Activated naive CD4-positive, alpha-beta T cell treated with anti-CD3 and anti-CD28 coated beads, Interleukin-2, amount 50 U/mL, for 72 hours (primary cell): ENCODE results near the gene BMF. TPM values are rescaled to one million over a fixed set of nuclear protein-coding genes. Genes with fewer than 3 reads are reported as not detected.
"Not testable (repeated sequence)": the region's sequence is repeated elsewhere in the genome, so short reads cannot be mapped to it uniquely, and the experiment has no call there.

ENCODE experiments used
- ATAC-seq, 2 donors: fragments of 150-1000 bp; cut with Tn5 transposase; 2 replicates each; pipeline ENCODE4 v1.10.0; 2021; ENCODE audit warnings: mild to moderate bottlenecking in 2 of 2, moderate library complexity in 2 of 2
- DNase-seq, 2 donors: peaks; one replicate each; pipeline ENCODE4 v3.0.0; 2021 to 2022; ENCODE audit warnings: low spot score in 2 of 2
- H3K27ac Mint-ChIP-seq, 2 donors: one replicate each; pipeline ENCODE4 v1.8.0; 2022; ENCODE audit warnings: mild to moderate bottlenecking in 2 of 2, mixed read lengths in 2 of 2
- H3K36me3 Mint-ChIP-seq, 2 donors: one replicate each; pipeline ENCODE4 v1.8.0; 2022; ENCODE audit warnings: mixed read lengths in 2 of 2
- H3K9me3 Mint-ChIP-seq, 2 donors: one replicate each; pipeline ENCODE4 v1.8.0; 2022; ENCODE audit warnings: mixed read lengths in 2 of 2
- total RNA-seq, 2 donors: library from RNA; stranded (reverse); gene quantifications; one replicate each; pipeline ENCODE4 v1.2.3, GENCODE V29; 2022

Gene BMF, protein sequence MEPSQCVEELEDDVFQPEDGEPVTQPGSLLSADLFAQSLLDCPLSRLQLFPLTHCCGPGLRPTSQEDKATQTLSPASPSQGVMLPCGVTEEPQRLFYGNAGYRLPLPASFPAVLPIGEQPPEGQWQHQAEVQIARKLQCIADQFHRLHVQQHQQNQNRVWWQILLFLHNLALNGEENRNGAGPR
- total RNA-seq = 10 to 100 TPM; 10.8 to 11.6 TPM

DNA sequence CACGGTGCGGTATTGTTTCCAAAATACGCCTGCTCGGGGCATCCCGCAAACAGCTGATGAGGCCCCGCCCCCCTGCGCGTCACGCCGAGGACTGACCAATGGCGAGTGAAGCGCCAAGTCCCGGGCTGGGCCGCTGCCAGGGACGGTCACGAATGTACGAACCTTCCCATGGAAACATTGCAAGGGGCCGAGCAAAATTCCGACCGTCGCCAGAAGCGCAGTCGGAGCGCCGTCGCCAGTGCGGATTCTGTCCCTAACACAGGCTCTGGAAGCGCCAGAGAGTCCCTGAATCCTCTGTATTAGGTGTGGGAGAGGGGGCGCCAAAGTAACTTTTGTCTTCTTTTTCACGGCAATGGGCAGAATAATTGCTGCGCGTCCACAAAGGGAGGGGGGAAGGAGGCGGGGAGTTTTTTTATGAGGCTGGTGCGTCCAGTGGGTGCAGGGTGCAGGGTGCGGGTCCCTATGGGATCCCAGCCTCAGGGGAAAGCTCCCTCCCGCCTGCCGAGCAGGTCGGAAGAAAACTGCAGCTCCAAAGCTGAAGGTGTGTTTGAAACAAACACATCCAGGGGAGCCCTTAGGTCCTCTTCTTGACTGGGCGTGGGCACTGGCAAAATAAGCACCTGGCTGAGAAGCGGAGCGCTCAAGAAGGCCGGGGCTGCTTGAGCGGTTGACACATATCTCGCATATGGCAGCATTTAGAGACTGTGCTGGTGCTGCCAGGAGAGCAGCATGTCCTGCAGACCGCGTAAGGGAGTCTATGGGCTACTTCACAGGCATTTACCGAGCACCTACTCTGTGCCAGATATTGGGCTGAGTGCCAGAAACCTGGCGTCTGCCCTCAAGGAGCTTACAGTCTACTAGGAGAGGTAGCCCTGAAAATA lies at the start of gene BMF:
Gene BMF (minus strand): TSS at position 25 of the 881 bp plus-strand sequence. CDS start 2,793 bp downstream, outside the sequence.
- ATAC-seq (peak; percentile 61 to 75), DNase-seq (peak; percentile 92 to 97)
- Mint-ChIP-seq H3K9me3 (no peaks in the 10 kb centered on the region), H3K27ac (peak within 1 kb of the TSS; percentile 60 to 69), H3K36me3 (peaks cover 0 to 8% of the 10 kb centered on the region in 2 donors)

DNA sequence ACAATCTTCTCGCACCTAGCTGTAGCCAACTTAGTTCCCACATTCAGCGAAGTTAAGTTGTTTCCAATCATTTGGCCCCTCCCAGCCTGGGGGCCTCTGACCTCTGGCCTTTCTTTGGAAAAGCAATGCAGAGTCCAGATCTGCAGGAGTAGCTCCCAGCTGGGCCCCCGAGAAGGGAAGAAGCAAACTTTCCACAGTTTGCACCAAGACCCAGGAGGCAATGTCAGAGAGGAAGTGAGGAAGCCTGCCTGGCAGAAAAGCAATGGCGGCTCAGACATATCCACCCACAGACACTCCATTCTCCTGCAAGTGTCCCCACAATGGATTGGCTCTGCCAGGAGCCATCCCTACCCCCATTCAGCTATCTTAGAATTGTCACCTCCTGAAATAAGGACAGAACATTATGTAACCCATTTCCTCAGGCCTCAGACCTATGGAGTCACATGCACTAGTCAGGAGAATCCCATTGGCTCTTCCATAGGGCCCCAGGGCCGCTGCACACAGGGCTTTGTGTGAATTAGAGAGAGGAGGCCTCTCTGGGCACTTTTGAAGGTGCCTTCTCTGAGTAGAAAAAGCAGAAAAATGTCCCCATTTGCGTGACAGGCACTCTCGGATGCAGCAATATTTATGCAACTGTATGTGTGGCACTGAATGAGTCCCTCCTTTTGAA lies 49.2 kb upstream of the BMF start:
- no peak overlapping the region for H3K27ac Mint-ChIP-seq
- no peaks in the 10 kb centered on the region for H3K36me3 Mint-ChIP-seq
- H3K9me3 Mint-ChIP-seq = no peaks in the 10 kb centered on the region
- ATAC-seq = no peak
- no peak for DNase-seq

DNA sequence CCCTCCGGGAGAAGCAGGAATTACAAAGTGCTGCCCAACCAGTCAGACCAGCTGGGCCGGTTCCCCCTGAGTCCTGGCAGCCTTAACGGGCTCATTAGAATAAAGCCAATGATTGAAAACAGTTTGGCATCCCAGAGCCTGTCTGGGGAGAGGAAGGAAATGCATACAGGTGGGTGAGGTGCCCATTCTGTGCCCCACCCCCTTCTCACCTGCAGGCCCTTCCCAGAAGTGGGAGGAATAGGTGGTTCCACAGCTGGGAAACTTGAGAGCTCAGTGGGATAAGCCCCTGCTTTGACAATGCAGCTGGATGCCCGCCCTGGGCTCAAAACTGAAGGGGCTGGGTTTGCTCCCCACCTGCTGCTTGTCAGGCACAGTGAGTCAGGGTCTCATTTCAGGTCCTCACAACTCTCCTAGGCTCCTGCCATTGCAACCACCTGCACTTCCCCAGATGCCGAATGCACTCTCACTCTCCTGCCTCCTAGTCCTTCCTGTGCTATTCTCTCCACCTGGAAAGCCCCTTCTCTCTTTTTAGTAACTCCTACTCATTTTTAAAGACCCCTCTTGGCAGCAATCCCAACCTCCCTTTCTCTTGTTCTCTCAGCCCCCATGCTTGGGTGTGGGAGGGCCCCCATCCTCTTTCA lies 46.7 kb upstream of the BMF start:
- no peak for ATAC-seq
- Mint-ChIP-seq H3K27ac (no peak overlapping the region), H3K9me3 (no peaks in the 10 kb centered on the region), H3K36me3 (no peaks in the 10 kb centered on the region)
- no peak for DNase-seq

DNA sequence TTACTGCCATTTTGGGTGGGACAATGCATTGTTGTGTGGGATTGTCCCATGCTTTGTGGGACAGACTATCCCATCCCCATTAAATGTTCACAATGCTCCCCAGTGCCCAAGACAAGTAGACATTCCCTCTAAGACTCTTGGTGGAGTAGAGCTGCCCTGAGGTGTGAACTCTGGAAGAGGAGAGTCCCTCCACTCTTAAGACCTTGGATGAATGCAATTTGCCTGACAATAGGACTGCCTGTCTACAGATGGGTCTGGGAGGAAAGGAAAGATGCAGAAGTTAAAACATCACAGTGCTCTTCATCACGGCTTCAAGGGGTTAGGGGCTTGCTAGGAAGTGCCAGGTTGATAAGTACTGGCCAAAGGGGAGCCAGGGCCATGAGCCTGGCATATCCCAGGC lies 46.1 kb upstream of the BMF start:
- ATAC-seq, H3K36me3 Mint-ChIP-seq, DNase-seq, H3K9me3 Mint-ChIP-seq, H3K27ac Mint-ChIP-seq: not testable (repeated sequence)

DNA sequence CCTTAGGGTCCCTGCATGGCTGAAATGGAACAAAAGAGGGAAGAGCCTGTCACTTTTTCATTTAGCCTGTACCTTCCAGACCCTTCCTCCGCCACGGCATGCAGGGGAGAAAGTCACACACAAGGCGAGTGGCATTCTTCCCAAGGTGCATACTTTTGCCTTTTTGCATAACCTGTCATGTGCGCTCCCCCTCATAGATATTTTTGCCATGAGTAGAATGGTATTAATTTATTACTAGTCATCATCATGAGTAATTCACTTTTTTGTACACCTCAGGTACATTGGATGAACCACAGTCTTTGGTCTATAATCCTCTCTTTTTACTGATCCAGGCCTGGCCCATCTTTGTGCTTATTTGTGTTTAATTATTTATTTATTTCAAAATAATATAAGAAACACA lies 43.3 kb upstream of the BMF start:
- H3K9me3 Mint-ChIP-seq = no peaks in the 10 kb centered on the region
- no peaks in the 10 kb centered on the region for H3K36me3 Mint-ChIP-seq
- no peak for ATAC-seq
- no peak for DNase-seq
- no peak overlapping the region for H3K27ac Mint-ChIP-seq

DNA sequence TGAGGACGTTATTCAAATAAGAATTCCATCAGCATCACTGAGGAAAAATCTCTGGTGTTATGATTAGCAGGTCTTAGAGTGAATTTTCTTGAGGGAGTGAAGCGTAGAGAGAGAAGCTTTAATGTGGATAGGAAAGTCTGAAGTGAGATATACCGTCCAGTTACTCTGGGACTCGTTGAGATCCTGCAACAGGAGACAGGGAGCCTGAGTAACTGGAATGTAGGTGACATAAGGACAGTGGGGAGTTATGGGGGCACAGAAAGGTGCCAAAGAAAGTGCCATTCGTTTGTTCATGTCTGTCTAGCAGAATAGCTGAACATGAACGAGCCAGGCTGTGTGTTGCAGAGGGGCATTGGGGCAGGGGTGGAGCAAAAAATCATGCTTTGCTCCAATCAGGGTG lies 42.8 kb upstream of the BMF start:
- no peak for ATAC-seq
- Mint-ChIP-seq H3K36me3 (no peaks in the 10 kb centered on the region), H3K27ac (no peak overlapping the region), H3K9me3 (no peaks in the 10 kb centered on the region)
- DNase-seq = no peak

DNA sequence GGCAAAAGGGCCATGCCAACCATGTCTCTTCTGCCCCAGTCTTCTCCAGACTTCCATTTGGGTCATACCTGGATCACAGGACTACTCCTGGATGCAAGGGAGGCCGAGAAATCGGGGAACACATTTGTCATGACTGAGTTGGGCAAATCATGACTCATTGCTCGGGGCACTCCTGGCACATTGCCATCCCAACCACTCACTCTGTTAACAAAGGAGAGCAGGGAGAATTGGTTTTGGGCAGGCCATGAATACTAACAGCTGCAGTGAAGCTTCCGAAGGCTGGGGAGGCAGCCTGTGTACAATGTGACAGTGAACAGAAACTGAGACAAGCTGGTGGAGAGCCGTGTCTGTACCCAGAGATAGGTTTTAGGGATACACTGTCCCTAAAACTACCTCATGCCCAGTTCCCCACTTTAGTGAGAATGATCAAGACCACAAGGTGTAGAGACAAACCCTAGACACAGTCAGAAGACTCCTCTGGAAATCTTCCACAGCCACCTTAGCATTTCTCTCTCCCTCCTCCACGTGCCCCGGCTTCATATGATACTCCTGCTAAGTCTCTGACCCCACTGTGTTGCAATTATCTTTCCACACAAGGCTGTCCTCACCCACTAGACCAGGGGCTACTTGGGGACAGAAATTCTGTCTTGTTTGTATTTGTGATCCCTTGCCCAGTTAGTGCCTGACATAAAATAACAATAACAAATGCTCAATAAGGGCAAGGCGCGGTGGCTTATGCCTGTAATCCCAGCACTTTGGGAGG lies 41.7 kb upstream of the BMF start:
- H3K9me3 Mint-ChIP-seq = no peaks in the 10 kb centered on the region
- peak overlapping the region in 1 of 2 donors; percentile 44 for H3K27ac Mint-ChIP-seq
- no peak for DNase-seq
- ATAC-seq = no peak
- no peaks in the 10 kb centered on the region for H3K36me3 Mint-ChIP-seq

DNA sequence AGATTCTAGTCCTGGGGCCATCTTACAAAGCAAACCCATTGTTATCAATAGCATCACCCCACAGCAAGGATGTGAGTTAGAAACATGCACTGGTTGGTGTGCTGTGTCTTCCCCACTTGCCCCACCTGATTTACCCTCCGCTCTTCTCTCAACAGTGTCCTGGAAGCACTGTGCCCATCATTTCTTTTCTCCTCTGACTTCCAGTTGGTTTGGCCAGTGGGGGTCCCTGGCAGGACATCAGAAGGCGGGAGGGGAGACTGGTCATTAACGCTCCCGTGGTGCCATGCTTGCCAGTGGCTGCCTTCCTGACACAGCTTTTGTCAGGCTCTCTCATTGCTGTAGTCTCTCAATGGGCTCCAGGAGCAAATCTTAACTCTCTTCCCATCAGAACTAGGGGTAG lies 40.7 kb upstream of the BMF start:
- no peaks in the 10 kb centered on the region for H3K9me3 Mint-ChIP-seq
- ATAC-seq (no peak), DNase-seq (no peak)
- no peak overlapping the region for H3K27ac Mint-ChIP-seq
- H3K36me3 Mint-ChIP-seq = no peaks in the 10 kb centered on the region

DNA sequence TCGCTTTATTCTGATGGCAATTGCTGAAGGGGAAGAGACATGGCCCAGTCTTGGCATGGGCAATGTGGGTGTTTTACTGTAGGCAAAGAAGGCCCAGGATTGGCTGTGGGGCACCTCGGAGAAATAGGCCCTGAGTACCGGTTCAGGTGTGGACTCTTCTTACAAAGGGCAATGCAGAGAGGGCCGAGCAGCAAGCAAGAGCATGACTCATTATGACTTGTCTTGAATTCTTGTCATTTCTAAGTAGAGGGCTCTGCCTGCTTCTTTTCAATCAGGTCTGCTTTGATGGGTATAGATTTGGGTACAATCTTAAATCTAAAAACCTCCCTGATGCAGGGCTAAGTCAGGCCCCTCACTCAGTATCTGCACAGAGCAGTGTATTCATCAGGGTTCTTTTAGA lies 37.4 kb upstream of the BMF start:
- DNase-seq = no peak
- Mint-ChIP-seq H3K27ac (no peak overlapping the region), H3K9me3 (no peaks in the 10 kb centered on the region), H3K36me3 (no peaks in the 10 kb centered on the region)
- no peak for ATAC-seq

DNA sequence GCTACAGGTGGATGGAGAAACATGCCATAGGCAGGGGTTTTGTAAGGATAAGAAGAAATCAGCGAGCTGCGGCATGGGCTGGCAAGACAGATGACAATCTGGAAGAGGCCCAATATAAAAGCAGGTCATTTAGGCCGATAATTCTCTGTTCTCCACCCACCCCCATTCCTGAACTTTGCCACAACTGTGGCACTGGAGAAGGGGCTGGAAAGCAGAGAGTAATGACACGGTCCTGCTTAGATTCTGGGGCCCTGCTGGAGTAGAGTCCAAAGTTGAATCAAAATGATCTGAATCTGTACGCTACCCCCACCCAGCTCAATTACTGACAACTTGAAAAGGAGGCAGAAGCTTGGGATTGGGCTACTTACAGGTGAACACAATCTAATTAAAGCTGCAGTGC lies 33.7 kb upstream of the BMF start:
- Mint-ChIP-seq H3K36me3 (no peaks in the 10 kb centered on the region), H3K27ac (no peak overlapping the region), H3K9me3 (no peaks in the 10 kb centered on the region)
- no peak for DNase-seq
- ATAC-seq = no peak

DNA sequence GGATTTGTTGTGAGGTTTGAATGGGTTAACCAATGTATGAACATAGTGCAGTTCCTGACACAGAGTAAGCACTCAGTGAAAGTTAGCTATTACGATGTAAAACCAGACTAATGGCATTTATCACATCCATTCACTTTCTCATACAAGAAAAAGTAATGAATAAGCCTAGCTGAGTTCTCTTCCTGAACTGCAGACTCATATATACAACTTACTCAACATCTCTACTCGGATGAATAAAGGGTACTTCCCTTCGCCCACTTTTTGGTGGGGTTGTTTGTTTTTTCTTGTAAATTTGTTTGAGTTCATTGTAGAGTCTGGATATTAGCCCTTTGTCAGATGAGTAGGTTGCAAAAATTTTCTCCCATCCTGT lies 29.5 kb upstream of the BMF start:
- H3K36me3 Mint-ChIP-seq, DNase-seq, H3K9me3 Mint-ChIP-seq, ATAC-seq, H3K27ac Mint-ChIP-seq: not testable (repeated sequence)

DNA sequence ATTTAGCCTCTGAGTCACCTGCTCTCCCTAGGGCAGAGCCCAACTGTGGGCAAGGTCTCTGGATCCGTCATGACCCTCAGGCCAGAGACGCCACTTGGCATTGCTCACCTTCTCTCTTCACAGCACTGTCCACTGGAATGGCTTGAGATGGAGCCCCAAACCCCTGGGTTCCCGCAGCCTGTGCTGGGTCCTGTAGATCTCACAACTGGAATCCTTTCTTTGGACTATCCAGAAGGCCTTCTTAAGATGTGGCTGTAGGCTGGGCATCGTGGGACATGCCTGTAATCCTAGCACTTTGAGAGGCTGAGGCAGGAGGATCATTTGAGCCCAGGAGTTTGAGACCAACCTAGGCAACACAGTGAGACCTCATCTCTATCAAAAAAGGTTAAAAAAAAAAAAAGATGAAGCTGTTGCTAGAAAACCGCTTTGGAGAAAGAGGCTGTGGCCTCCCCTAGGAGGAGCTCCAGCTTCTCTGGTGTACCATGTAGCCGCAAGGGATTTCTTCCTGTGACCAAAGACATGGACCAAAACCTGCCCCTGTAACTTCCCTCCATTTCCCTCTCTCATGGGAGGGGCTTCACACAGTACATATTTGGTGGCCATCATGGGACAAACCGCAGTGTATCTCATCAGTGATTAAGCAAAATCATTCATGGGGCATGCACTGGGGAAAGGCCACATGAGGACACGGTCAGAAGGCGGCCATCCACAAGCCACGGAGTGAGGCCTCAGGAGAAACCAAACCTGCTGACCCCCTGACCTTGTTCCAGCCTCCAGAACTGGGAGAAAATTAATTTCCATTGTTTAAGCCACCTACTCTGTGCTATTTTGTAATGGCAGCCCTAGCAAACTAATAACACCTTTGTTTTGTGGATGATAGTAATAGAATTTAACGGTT lies 28.9 kb upstream of the BMF start:
- Mint-ChIP-seq H3K9me3 (no peaks in the 10 kb centered on the region), H3K27ac (no peak overlapping the region), H3K36me3 (no peaks in the 10 kb centered on the region)
- no peak for DNase-seq
- no peak for ATAC-seq

DNA sequence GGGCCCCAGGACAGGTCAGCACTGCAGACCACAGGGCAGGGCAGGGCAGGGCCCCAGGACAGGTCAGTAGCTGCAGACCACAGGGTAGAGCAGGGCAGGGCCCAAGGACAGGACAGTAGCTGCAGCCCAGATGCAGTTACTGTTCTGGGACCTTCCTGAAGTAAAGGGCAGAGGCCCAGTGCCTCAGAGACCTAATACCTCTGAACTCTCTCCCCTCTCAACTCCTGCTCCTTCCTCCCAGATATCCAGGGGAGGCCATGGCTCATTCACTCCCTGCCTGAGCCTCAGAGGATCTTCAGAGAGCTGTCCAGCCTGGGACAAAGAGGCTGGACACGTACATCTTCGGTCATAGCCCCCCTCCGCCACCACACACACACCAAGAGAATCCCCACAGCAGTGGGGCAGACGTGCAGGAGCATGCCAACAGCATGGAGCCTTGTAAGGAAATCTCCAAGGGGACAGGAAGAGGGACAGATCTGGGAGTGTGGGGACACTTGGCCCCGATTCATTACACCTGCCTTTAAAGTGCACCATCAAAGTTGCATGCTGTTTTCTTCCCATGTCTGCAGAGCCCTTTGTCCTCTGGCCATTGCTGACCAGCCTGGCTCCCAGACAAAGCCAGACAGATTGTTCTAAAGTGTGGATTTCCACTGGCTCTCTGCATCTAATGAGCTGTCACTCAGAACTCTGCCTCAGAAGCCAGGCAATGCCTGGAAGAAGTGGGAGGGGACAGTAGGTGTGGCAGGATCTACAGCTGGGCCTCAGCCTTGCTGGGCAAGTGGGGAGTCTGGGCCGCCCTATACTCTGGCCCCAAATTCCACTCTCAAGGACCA lies 28.0 kb upstream of the BMF start:
- ATAC-seq (no peak), DNase-seq (no peak)
- Mint-ChIP-seq H3K9me3 (no peaks in the 10 kb centered on the region), H3K36me3 (no peaks in the 10 kb centered on the region), H3K27ac (no peak overlapping the region)

DNA sequence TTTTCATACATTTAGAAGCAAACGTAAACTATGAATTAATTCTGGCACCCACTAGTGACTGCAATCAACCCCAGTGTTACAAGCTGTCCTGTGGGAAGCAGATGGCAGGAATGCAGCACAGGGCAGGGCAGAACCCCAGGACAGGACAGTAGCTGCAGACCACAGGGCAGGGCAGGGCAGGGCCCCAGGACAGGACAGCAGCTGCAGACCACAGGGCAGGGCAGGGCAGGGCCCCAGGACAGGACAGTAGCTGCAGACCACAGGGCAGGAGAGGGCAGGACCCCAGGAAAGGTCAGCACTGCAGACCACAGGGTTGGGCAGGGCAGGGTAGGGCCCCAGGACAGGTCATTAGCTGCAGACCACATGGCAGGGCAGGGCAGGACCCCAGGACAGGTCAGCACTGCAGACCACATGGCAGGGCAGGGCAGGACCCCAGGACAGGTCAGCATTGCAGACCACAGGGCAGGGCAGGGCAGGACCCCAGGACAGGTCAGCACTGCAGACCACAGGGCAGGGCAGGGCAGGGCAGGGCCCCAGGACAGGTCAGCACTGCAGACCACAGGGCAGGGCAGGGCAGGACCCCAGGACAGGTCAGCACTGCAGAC lies 27.3 kb upstream of the BMF start:
- H3K27ac Mint-ChIP-seq, H3K9me3 Mint-ChIP-seq, H3K36me3 Mint-ChIP-seq, DNase-seq, ATAC-seq: not testable (repeated sequence)

DNA sequence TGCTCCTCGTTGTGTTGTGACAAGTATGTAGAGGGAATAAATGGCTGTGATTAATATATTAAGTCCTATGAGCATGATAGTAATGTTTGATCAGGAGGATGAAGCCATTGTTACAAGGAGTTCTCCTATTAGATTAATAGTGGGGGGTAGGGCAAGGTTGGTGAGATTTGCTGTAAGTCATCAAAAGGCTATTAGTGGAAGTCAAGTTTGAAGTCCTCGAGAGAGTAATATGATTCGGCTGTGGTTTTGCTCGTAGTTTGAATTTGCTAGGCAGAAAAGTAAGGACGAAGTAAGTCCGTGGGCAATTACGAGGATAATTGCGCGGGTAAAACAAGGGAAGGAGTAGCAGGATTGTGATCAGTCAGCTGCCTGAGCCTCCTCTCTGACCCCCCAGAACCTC lies 26.2 kb upstream of the BMF start:
- no peak for ATAC-seq
- no peak for DNase-seq
- Mint-ChIP-seq H3K9me3 (no peaks in the 10 kb centered on the region), H3K36me3 (no peaks in the 10 kb centered on the region), H3K27ac (no peak overlapping the region)
